DMS79 treated with DMSO at 0.1 percent for 48 hours (cell line): Measurements from ENCODE around the gene ZNF287.
"Not testable (repeated sequence)": the region's sequence is repeated elsewhere in the genome, so short reads cannot be mapped to it uniquely, and the experiment has no call there.

ENCODE experiments used
- DNase-seq: peaks from one replicate; lab custom pipeline; 2025; lab: John Stamatoyannopoulos, UW

Gene ZNF287

GRCh38 chr17:16568541-16569357 is at the start of gene ZNF287:
Gene ZNF287, minus strand, starts transcription at chr17:16569204. Its CDS starts 1,473 bp downstream, at chr17:16567731.
- peak; percentile 74 for DNase-seq

- no peak for DNase-seq
Observed at GRCh38 chr17:16617481-16618060, 48.6 kb upstream of the ZNF287 start.

GRCh38 chr17:16599537-16599936 is 30.5 kb upstream of the ZNF287 start:
- no peak for DNase-seq

- DNase-seq = no peak
Observed at GRCh38 chr17:16593356-16594102, 24.5 kb upstream of the ZNF287 start.

- DNase-seq = peak; percentile 48
Observed at GRCh38 chr17:16589097-16589969, 20.3 kb upstream of the ZNF287 start.

- no peak for DNase-seq
Observed at GRCh38 chr17:16585796-16586195, 16.8 kb upstream of the ZNF287 start.

GRCh38 chr17:16584273-16584995 is 15.4 kb upstream of the ZNF287 start:
- DNase-seq = peak; percentile 3

- no peak for DNase-seq
Observed at GRCh38 chr17:16583781-16584180, 14.8 kb upstream of the ZNF287 start.

GRCh38 chr17:16573466-16573865 is 4.5 kb upstream of the ZNF287 start:
- no peak for DNase-seq

GRCh38 chr17:16569358-16569712 is 331 bp upstream of the ZNF287 start:
- DNase-seq = no peak

- no peak for DNase-seq
Observed at GRCh38 chr17:16552637-16553045, 16.4 kb downstream of the ZNF287 start.

GRCh38 chr17:16551878-16552636 is 16.9 kb downstream of the ZNF287 start:
- no peak for DNase-seq

GRCh38 chr17:16537130-16537458 is 31.9 kb downstream of the ZNF287 start:
- DNase-seq = no peak

- no peak for DNase-seq
Observed at GRCh38 chr17:16534236-16534635, 34.8 kb downstream of the ZNF287 start.

GRCh38 chr17:16529906-16530305 is 39.1 kb downstream of the ZNF287 start:
- no peak for DNase-seq

GRCh38 chr17:16527298-16527697 is 41.7 kb downstream of the ZNF287 start:
- no peak for DNase-seq

- DNase-seq = not testable (repeated sequence)
Observed at GRCh38 chr17:16525556-16525955, 43.4 kb downstream of the ZNF287 start.

- DNase-seq = peak; percentile 71
Observed at GRCh38 chr17:16521070-16521727, 47.8 kb downstream of the ZNF287 start.

- no peak for DNase-seq
Observed at GRCh38 chr17:16519021-16519420, 50.0 kb downstream of the ZNF287 start.

- no peak for DNase-seq
Observed at GRCh38 chr17:16517477-16517876, 51.5 kb downstream of the ZNF287 start.
